Measurements from ENCODE around the gene OGFRL1. TPM values are rescaled to one million over a fixed set of nuclear protein-coding genes. Genes with fewer than 3 reads are reported as not detected.

OGFRL1 gene
- total and polyA plus RNA-seq, 9 of the 15 experiments (the other 6 are each of a cell fraction or from before 2014, with no cell fraction given), result 0.01 to 0.07 (median 0.03) TPM

DNA sequence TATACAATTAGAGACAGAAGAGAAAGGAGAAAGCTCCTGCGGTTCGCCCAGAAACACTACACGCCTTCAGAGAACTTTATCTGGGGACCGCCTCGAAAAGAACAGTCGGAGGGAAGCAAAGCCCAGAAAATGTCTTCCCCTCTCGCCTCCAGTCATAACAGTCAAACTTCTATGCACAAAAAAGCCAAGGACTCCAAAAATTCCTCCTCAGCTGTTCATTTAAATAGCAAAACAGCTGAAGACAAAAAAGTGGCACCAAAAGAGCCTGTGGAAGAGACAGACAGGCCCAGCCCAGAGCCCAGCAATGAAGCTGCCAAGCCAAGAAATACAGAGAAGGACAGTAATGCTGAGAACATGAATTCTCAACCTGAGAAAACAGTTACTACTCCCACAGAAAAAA lies 12.9 kb downstream of the OGFRL1 start:
- no peak overlapping the region for H3K9ac ChIP-seq (ENCODE audit: insufficient read depth in 1 of 2, low read depth in 2 of 2, low read length in 2 of 2)
- H3K4me2 ChIP-seq (ENCODE audit: insufficient read depth, low read length), result no peak overlapping the region
- H3K4me1 ChIP-seq (replicated peaks in 1 of 2; ENCODE audit: control insufficient read depth in 2 of 2, insufficient read depth in 2 of 2, low read length in 2 of 2), result no peaks in the 10 kb centered on the region
- ChIA-PET POLR2A (interaction anchor here (1.6 kb wide), 1 partner anchor 19 kb away, joined by 5 read pairs; no protein-coding TSS in a partner anchor), CTCF (ENCODE audit: low intra/inter-chr PET ratio) (no interaction called here)
- 0% methylated on average over 7 of the region's 7 CpGs for WGBS (ENCODE audit: insufficient coverage, low coverage, missing lambda C conversion rate)
- FAIRE-seq, result no peak
- DNase-seq (ENCODE audit: extremely low read depth in 1 of 4, low spot score in 3 of 4), result no peak
- no peak overlapping the region for H3K4me3 ChIP-seq
- H4K20me1 ChIP-seq (replicated peaks; ENCODE audit: control insufficient read depth, insufficient read depth, low read length), result no peaks in the 10 kb centered on the region
- in situ Hi-C loops (cut with MboI) (no loop called here), intact Hi-C loops (cut with micrococcal nuclease) (no loop called here)
- H3K9me3 ChIP-seq (replicated peaks; ENCODE audit: control insufficient read depth, insufficient read depth, low read depth, low read length), result no peaks in the 10 kb centered on the region
- no peak for TF ChIP-seq ZBTB1 (CRISPR knock-in tag; IDR thresholded peaks at IDR 0.05; ENCODE audit: borderline replicate concordance, low read depth)
- TF ChIP-seq, protein P1, sequence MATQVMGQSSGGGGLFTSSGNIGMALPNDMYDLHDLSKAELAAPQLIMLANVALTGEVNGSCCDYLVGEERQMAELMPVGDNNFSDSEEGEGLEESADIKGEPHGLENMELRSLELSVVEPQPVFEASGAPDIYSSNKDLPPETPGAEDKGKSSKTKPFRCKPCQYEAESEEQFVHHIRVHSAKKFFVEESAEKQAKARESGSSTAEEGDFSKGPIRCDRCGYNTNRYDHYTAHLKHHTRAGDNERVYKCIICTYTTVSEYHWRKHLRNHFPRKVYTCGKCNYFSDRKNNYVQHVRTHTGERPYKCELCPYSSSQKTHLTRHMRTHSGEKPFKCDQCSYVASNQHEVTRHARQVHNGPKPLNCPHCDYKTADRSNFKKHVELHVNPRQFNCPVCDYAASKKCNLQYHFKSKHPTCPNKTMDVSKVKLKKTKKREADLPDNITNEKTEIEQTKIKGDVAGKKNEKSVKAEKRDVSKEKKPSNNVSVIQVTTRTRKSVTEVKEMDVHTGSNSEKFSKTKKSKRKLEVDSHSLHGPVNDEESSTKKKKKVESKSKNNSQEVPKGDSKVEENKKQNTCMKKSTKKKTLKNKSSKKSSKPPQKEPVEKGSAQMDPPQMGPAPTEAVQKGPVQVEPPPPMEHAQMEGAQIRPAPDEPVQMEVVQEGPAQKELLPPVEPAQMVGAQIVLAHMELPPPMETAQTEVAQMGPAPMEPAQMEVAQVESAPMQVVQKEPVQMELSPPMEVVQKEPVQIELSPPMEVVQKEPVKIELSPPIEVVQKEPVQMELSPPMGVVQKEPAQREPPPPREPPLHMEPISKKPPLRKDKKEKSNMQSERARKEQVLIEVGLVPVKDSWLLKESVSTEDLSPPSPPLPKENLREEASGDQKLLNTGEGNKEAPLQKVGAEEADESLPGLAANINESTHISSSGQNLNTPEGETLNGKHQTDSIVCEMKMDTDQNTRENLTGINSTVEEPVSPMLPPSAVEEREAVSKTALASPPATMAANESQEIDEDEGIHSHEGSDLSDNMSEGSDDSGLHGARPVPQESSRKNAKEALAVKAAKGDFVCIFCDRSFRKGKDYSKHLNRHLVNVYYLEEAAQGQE (IDR thresholded peaks at IDR 0.05; ENCODE audit: borderline replicate concordance), result no peak
- TF ChIP-seq, protein P1 (CRISPR knock-in tag; IDR thresholded peaks at IDR 0.05; ENCODE audit: low read depth), result no peak
- TF ChIP-seq SMARCB1 (IDR thresholded peaks at IDR 0.05; ENCODE audit: insufficient read length, low read depth), result no peak
- TF ChIP-seq EWSR1 (IDR thresholded peaks at IDR 0.05; ENCODE audit: borderline replicate concordance, low read depth, partially characterized antibody), result no peak
- TF ChIP-seq FOXP1 (CRISPR knock-in tag; IDR thresholded peaks at IDR 0.05), result no peak
- no peak for TF ChIP-seq RFX5 (IDR thresholded peaks at IDR 0.05; ENCODE audit: low read depth, low read length)
- TF ChIP-seq, protein P2, sequence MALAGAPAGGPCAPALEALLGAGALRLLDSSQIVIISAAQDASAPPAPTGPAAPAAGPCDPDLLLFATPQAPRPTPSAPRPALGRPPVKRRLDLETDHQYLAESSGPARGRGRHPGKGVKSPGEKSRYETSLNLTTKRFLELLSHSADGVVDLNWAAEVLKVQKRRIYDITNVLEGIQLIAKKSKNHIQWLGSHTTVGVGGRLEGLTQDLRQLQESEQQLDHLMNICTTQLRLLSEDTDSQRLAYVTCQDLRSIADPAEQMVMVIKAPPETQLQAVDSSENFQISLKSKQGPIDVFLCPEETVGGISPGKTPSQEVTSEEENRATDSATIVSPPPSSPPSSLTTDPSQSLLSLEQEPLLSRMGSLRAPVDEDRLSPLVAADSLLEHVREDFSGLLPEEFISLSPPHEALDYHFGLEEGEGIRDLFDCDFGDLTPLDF (CRISPR knock-in tag; IDR thresholded peaks at IDR 0.05), result no peak
- no peak for TF ChIP-seq LARP7 (IDR thresholded peaks at IDR 0.05)
- no peak for TF ChIP-seq NR2C1 (IDR thresholded peaks at IDR 0.05)
- TF ChIP-seq NR2C1 (tag; IDR thresholded peaks at IDR 0.05), result no peak
- no peak for TF ChIP-seq ZNF76 (CRISPR knock-in tag; IDR thresholded peaks at IDR 0.05; ENCODE audit: borderline replicate concordance)
- no peak for ATAC-seq
- no TSS peak for BruUV-seq (replicated peaks)
- H2AFZ ChIP-seq (ENCODE audit: low read depth, low read length), result no peak overlapping the region
- H3K27me3 ChIP-seq (ENCODE audit: control insufficient read depth in 2 of 2, insufficient read depth in 2 of 2, low read length in 2 of 2), result no peaks in the 10 kb centered on the region
- H3K27ac ChIP-seq (ENCODE audit: extremely low read depth, low read depth, low read length), result no peak overlapping the region
- no peaks in the 10 kb centered on the region for H3K79me2 ChIP-seq (ENCODE audit: control insufficient read depth, insufficient read depth, low read length)
- H3K36me3 ChIP-seq (ENCODE audit: control insufficient read depth, insufficient read depth, low read length), result no peaks in the 10 kb centered on the region
- H3K9me1 ChIP-seq (ENCODE audit: control insufficient read depth, insufficient read depth, low read length), result no peaks in the 10 kb centered on the region
